Astrocyte of the spinal cord (primary cell): ENCODE results near the gene RBMS1.

Experiments
- DNase-seq: peaks from one replicate; pipeline ENCODE4 v3.0.0; 2011; ENCODE audit warnings: low read depth, low spot score
- H3K4me3 ChIP-seq: 2 replicates; pipeline ENCODE4 v1.5.1; 2011; ENCODE audit warnings: low read depth, mild to moderate bottlenecking, low read length, moderate library complexity
- CTCF ChIP-seq: IDR thresholded peaks from 2 replicates; pipeline ENCODE4 v1.5.1; 2012; ENCODE audit warnings: low read depth, mild to moderate bottlenecking, low read length, inconsistent platforms
- in situ Hi-C: cut with HindIII; loops from 2 replicates; pipeline ENCODE4 v1.10.0; 2017; ENCODE audit warnings: low sequenced_read_pairs

RBMS1 gene

GRCh38 chr2:160245614-160246155 is 247.9 kb downstream of the RBMS1 start:
- in situ Hi-C loops: no loop called here
- TF ChIP-seq CTCF: no peak
- DNase-seq: no peak
- H3K4me3 ChIP-seq: no peak overlapping the region

- no peak for TF ChIP-seq CTCF
- in situ Hi-C loops: no loop called here
- H3K4me3 ChIP-seq: no peak overlapping the region
- DNase-seq: no peak
Measured at GRCh38 chr2:160242893-160243564, 250.6 kb downstream of the RBMS1 start.

- DNase-seq: peak; percentile 91
- H3K4me3 ChIP-seq: no peak overlapping the region
- TF ChIP-seq CTCF: no peak
- in situ Hi-C loops: no loop called here
Measured at GRCh38 chr2:160241251-160242137, 252.1 kb downstream of the RBMS1 start.

- H3K4me3 ChIP-seq: no peak overlapping the region
- in situ Hi-C loops: no loop called here
- DNase-seq: no peak
- no peak for TF ChIP-seq CTCF
Measured at GRCh38 chr2:160239436-160239835, 254.2 kb downstream of the RBMS1 start.

GRCh38 chr2:160238392-160238791 is 255.2 kb downstream of the RBMS1 start:
- no peak for DNase-seq
- in situ Hi-C loops: no loop called here
- TF ChIP-seq CTCF: no peak
- no peak overlapping the region for H3K4me3 ChIP-seq

GRCh38 chr2:160232905-160233475 is 260.6 kb downstream of the RBMS1 start:
- no peak for TF ChIP-seq CTCF
- in situ Hi-C loops: no loop called here
- DNase-seq: no peak
- H3K4me3 ChIP-seq: no peak overlapping the region
